DND-41 (cell line): ENCODE measurements around the gene CBX4.

Experiments used
- EZH2 ChIP-seq: IDR thresholded peaks from 3 replicates; pipeline ENCODE4 v1.6.1; 2012; ENCODE audit warnings: borderline replicate concordance, low read depth, mild to moderate bottlenecking, moderate library complexity, low read length, inconsistent platforms; ENCODE audit not compliant: severe bottlenecking
- TF ChIP-seq, protein P1 (sequence below): IDR thresholded peaks from 2 replicates; pipeline ENCODE4 v1.5.1; 2012; ENCODE audit warnings: borderline replicate concordance, low read length, moderate library complexity, mild to moderate bottlenecking; ENCODE audit not compliant: poor library complexity, severe bottlenecking; ENCODE audit errors: extremely low read depth

DNA sequence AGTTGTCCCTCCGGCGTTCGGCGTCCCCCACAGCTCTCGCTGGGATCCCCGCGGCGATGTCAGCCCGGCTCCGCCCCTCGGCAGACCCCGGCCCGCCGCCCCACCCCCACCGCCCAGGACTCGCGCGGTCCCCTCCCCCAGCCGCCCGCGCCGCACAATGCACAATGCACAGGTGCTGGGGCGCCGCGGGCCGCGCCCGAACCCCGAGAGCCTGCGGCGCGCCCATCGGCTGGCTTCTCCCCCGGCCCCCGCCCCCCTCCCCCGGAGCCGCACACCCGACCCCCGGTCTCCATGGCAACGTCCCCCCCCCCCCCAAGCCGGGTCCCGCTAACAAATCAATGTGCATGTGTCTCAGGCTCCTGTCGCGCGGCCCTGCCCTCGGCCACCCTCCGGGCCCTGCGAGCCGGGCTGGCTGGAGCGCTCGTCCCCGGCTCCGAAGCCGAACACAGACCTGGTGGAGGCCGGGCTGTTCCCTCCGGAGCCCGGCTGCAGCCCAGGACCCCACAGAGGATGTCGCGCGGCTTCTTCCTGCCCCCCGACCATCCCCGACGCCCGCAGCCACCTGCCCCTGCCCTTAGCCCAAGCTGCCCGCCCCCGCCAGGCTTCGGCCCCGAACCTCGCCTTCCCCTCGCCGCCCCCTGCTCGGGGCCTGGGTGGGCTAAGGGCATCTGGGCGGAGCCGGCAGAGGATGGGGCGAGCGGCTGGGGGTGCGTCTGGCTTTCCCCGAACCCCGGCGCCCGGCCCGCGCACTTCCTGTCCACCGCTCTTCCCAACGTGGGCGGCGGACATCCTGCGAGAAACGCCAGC lies 41.5 kb downstream of the CBX4 start:
- TF ChIP-seq, protein P1, sequence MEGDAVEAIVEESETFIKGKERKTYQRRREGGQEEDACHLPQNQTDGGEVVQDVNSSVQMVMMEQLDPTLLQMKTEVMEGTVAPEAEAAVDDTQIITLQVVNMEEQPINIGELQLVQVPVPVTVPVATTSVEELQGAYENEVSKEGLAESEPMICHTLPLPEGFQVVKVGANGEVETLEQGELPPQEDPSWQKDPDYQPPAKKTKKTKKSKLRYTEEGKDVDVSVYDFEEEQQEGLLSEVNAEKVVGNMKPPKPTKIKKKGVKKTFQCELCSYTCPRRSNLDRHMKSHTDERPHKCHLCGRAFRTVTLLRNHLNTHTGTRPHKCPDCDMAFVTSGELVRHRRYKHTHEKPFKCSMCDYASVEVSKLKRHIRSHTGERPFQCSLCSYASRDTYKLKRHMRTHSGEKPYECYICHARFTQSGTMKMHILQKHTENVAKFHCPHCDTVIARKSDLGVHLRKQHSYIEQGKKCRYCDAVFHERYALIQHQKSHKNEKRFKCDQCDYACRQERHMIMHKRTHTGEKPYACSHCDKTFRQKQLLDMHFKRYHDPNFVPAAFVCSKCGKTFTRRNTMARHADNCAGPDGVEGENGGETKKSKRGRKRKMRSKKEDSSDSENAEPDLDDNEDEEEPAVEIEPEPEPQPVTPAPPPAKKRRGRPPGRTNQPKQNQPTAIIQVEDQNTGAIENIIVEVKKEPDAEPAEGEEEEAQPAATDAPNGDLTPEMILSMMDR, result no peak
- no peak for TF ChIP-seq EZH2
